Mesenchymal stem cell (in vitro differentiated cells and primary cell): Measurements from ENCODE around the gene LRIG1.
A peak's percentile ranks its signal among the peaks of the same experiment; 100 is the strongest.

Experiments
- DNase-seq: peaks from one replicate; pipeline ENCODE4 v3.0.0-alpha.2; 2013
- H2AFZ ChIP-seq: one replicate; pipeline ENCODE4 v1.6.1; 2013; ENCODE audit warnings: low read depth, mild to moderate bottlenecking, control low read depth, inconsistent platforms, low read length, moderate library complexity
- H2AK5ac ChIP-seq: 2 replicates; pipeline ENCODE4 v1.6.1; 2013; ENCODE audit warnings: low read length, moderate library complexity, mild to moderate bottlenecking, inconsistent platforms; ENCODE audit not compliant: severe bottlenecking
- H2BK120ac ChIP-seq: one replicate; pipeline ENCODE4 v1.6.1; 2013; ENCODE audit warnings: low read depth, mild to moderate bottlenecking, inconsistent platforms, low read length, moderate library complexity
- H2BK12ac ChIP-seq, 2 experiments: one replicate each; pipeline ENCODE4 v1.6.1; 2013; ENCODE audit warnings: inconsistent platforms in 2 of 2, low read length in 2 of 2, mild to moderate bottlenecking in 2 of 2, moderate library complexity in 2 of 2, control low read depth in 1 of 2
- H2BK15ac ChIP-seq: one replicate; pipeline ENCODE4 v1.6.1; 2013; ENCODE audit warnings: mild to moderate bottlenecking, low read depth, inconsistent platforms; ENCODE audit not compliant: poor library complexity, severe bottlenecking
- H2BK5ac ChIP-seq: 2 replicates; pipeline ENCODE4 v1.6.1; 2013; ENCODE audit warnings: low read depth, mild to moderate bottlenecking, low read length, control low read depth, inconsistent platforms; ENCODE audit not compliant: poor library complexity, severe bottlenecking
- H3K14ac ChIP-seq, 2 experiments: one replicate each; pipeline ENCODE4 v1.6.1; 2013; ENCODE audit warnings: inconsistent platforms in 2 of 2, low read length in 2 of 2, control low read depth in 1 of 2, mild to moderate bottlenecking in 1 of 2, moderate library complexity in 1 of 2
- H3K18ac ChIP-seq, 2 experiments: one replicate each; pipeline ENCODE4 v1.6.1; 2013; ENCODE audit warnings: inconsistent platforms in 2 of 2, low read length in 2 of 2, control low read depth in 1 of 2, low read depth in 1 of 2, mild to moderate bottlenecking in 1 of 2
- H3K23ac ChIP-seq, 2 experiments: one replicate each; pipeline ENCODE4 v1.6.1; 2013; ENCODE audit warnings: inconsistent platforms in 2 of 2, low read length in 2 of 2, mild to moderate bottlenecking in 2 of 2, moderate library complexity in 2 of 2, control low read depth in 1 of 2
- H3K27ac ChIP-seq: 2 replicates; pipeline ENCODE4 v1.5.1; 2013; ENCODE audit warnings: mild to moderate bottlenecking, moderate library complexity, low read length, control low read depth, inconsistent platforms; ENCODE audit not compliant: poor library complexity, severe bottlenecking
- H3K27me3 ChIP-seq, 2 experiments: 2 replicates each; pipeline versions ENCODE4 v1.6.1 to v1.7.0; 2013; ENCODE audit warnings: low read length in 2 of 2, mild to moderate bottlenecking in 2 of 2, moderate library complexity in 2 of 2, control low read depth in 1 of 2, inconsistent platforms in 1 of 2; ENCODE audit not compliant: control insufficient read depth in 1 of 2, insufficient read depth in 1 of 2
- H3K36me3 ChIP-seq, 2 experiments: 2 replicates each; pipeline versions ENCODE4 v1.6.1 to v1.7.0; 2013; ENCODE audit warnings: low read length in 2 of 2, control low read depth in 1 of 2, inconsistent platforms in 1 of 2, low read depth in 1 of 2, mild to moderate bottlenecking in 1 of 2; ENCODE audit not compliant: insufficient read depth in 2 of 2, control insufficient read depth in 1 of 2
- H3K4ac ChIP-seq, 2 experiments: one replicate each; pipeline ENCODE4 v1.6.1; 2013; ENCODE audit warnings: inconsistent platforms in 2 of 2, low read length in 2 of 2, mild to moderate bottlenecking in 2 of 2, moderate library complexity in 2 of 2, control low read depth in 1 of 2, low read depth in 1 of 2
- H3K4me1 ChIP-seq: 2 replicates; pipeline ENCODE4 v1.6.1; 2013; ENCODE audit warnings: low read depth, low read length, control low read depth; ENCODE audit not compliant: control insufficient read depth, insufficient read depth
- H3K4me2 ChIP-seq: 2 replicates; pipeline ENCODE4 v1.6.1; 2013; ENCODE audit warnings: low read length, mild to moderate bottlenecking, inconsistent platforms; ENCODE audit not compliant: poor library complexity, severe bottlenecking
- H3K4me3 ChIP-seq, 2 experiments: 2 replicates each; pipeline versions ENCODE4 v1.5.1 to v1.7.0; 2013; ENCODE audit warnings: low read length in 2 of 2, mild to moderate bottlenecking in 2 of 2, control low read depth in 1 of 2, low read depth in 1 of 2; ENCODE audit not compliant: insufficient read depth in 1 of 2
- H3K79me1 ChIP-seq: replicated peaks from 2 replicates; pipeline ENCODE4 v1.6.1; 2013; ENCODE audit warnings: mild to moderate bottlenecking, control low read depth, low read length, inconsistent platforms; ENCODE audit not compliant: poor library complexity, severe bottlenecking
- H3K9ac ChIP-seq: 2 replicates; pipeline ENCODE4 v1.7.0; 2013; ENCODE audit warnings: mild to moderate bottlenecking, low read length, moderate library complexity
- H3K9me3 ChIP-seq: 2 replicates; pipeline ENCODE4 v1.7.0; 2013; ENCODE audit warnings: mild to moderate bottlenecking, low read length; ENCODE audit not compliant: control insufficient read depth
- H4K8ac ChIP-seq: one replicate; pipeline ENCODE4 v1.6.1; 2013; ENCODE audit warnings: inconsistent platforms, mild to moderate bottlenecking, low read length, moderate library complexity
- H4K91ac ChIP-seq: one replicate; pipeline ENCODE4 v1.6.1; 2013; ENCODE audit warnings: mild to moderate bottlenecking, low read length, inconsistent platforms
- WGBS: methylation state at CpG from one replicate; pipeline ENCODE4 v1.1.7; 2013; ENCODE audit warnings: mixed read lengths; 5-methylcytosine and 5-hydroxymethylcytosine counted together

The LRIG1 gene

GRCh38 chr3:66430876-66431275 lies 69.9 kb downstream of the LRIG1 start:
- H3K36me3 ChIP-seq = peaks cover 0 to 15% of the 10 kb centered on the region in 2 experiments
- H3K18ac ChIP-seq = peak overlapping the region in 1 of 2 experiments; percentile 25
- H3K27me3 ChIP-seq = no peaks in the 10 kb centered on the region
- H3K14ac ChIP-seq = no peak overlapping the region
- peak overlapping the region; percentile 45 for H2AK5ac ChIP-seq
- no peak overlapping the region for H3K4me2 ChIP-seq
- no peaks in the 10 kb centered on the region for H3K9me3 ChIP-seq
- no peak overlapping the region for H3K4ac ChIP-seq
- H3K4me3 ChIP-seq = no peak overlapping the region
- H2AFZ ChIP-seq = no peak overlapping the region
- no peak overlapping the region for H2BK120ac ChIP-seq
- H3K4me1 ChIP-seq = peaks cover 33% of the 10 kb centered on the region
- no peak overlapping the region for H4K91ac ChIP-seq
- H3K9ac ChIP-seq = no peak overlapping the region
- WGBS = 98% methylated on average over 8 of the region's 8 CpGs
- H3K23ac ChIP-seq = no peak overlapping the region
- DNase-seq = no peak
- peaks cover 19% of the 10 kb centered on the region for H3K79me1 ChIP-seq
- H2BK15ac ChIP-seq = no peak overlapping the region
- H3K27ac ChIP-seq = peak overlapping the region; percentile 28
- no peak overlapping the region for H4K8ac ChIP-seq
- H2BK12ac ChIP-seq = peak overlapping the region in 1 of 2 experiments; percentile 49
- no peak overlapping the region for H2BK5ac ChIP-seq

DNA sequence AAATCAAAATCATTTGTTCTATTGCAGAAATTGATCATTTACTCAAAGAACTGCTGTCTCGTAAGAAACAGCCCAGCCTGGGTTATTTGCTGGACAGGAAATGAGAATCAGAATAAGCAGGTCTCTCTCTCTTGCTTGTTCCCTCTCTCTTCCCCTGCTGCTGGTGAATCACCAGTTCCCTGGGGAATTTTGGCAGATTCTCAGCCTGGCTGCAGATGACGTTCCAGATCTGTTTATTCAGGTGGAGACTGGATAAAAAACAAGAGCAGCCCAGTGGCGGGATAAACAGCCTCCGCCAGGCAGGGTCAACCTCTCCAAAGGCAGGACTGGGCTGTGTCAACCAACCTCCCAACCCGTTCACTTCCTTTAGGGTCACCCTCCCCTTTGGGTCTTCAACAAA lies 72.1 kb downstream of the LRIG1 start:
- Histone ChIP-seq H3K18ac (no peak overlapping the region), H3K4ac (no peak overlapping the region), H2AK5ac (peak overlapping the region; percentile 24), H3K9ac (peak overlapping the region; percentile 58), H2BK12ac (no peak overlapping the region), H3K23ac (no peak overlapping the region), H3K14ac (no peak overlapping the region), H3K4me3 (peak overlapping the region in 1 of 2 experiments; percentile 20), H4K91ac (no peak overlapping the region), H2BK120ac (no peak overlapping the region), H3K27me3 (no peaks in the 10 kb centered on the region), H3K27ac (peak overlapping the region; percentile 91), H2BK15ac (no peak overlapping the region), H4K8ac (peak overlapping the region; percentile 5), H3K4me2 (no peak overlapping the region), H3K9me3 (no peaks in the 10 kb centered on the region), H2BK5ac (peak overlapping the region; percentile 1), H3K36me3 (peaks cover 0 to 15% of the 10 kb centered on the region in 2 experiments), H3K79me1 (peaks cover 16% of the 10 kb centered on the region), H2AFZ (no peak overlapping the region), H3K4me1 (peaks cover 44% of the 10 kb centered on the region)
- WGBS = under 1% methylated on average over 5 of the region's 5 CpGs
- peak; percentile 96 for DNase-seq

- WGBS = 84% methylated on average over 4 of the region's 5 CpGs
- peak overlapping the region; percentile 58 for H3K9ac ChIP-seq
- H4K8ac ChIP-seq = no peak overlapping the region
- no peak overlapping the region for H3K14ac ChIP-seq
- no peak overlapping the region for H2BK5ac ChIP-seq
- H3K23ac ChIP-seq = no peak overlapping the region
- H2BK120ac ChIP-seq = no peak overlapping the region
- H3K79me1 ChIP-seq = peaks cover 13% of the 10 kb centered on the region
- H2AFZ ChIP-seq = no peak overlapping the region
- no peaks in the 10 kb centered on the region for H3K27me3 ChIP-seq
- H3K4me3 ChIP-seq = no peak overlapping the region
- H3K18ac ChIP-seq = peak overlapping the region in 1 of 2 experiments; percentile 54
- no peak overlapping the region for H4K91ac ChIP-seq
- H2BK15ac ChIP-seq = no peak overlapping the region
- no peaks in the 10 kb centered on the region for H3K9me3 ChIP-seq
- H2AK5ac ChIP-seq = peak overlapping the region; percentile 51
- H3K4ac ChIP-seq = no peak overlapping the region
- H3K4me1 ChIP-seq = peaks cover 40% of the 10 kb centered on the region
- DNase-seq = no peak
- peaks cover 0 to 15% of the 10 kb centered on the region in 2 experiments for H3K36me3 ChIP-seq
- H3K4me2 ChIP-seq = peak overlapping the region; percentile 16
- H3K27ac ChIP-seq = peak overlapping the region; percentile 91
- H2BK12ac ChIP-seq = no peak overlapping the region
These were observed 72.8 kb downstream of the LRIG1 start for GRCh38 chr3:66427951-66428474.

DNA sequence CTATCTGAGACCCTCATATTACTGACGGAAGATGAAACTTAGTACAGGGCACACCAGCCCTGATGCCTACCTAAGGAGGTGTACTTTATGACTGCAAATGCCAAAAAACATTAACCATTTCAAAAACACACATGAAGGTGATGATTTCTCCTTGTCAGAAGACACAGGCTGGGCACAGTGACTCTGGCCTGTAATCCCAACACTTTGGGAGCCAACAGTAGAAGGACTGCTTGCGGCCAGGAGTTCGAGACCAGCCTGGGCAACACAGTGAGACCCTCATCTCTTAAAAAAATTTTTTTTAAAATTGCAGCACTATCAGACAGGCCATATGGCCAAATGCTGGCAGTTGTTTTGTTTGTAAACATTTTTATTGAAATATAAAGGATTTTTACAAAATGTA lies 73.5 kb downstream of the LRIG1 start:
- Histone ChIP-seq H2BK5ac (no peak overlapping the region), H3K9me3 (no peaks in the 10 kb centered on the region), H2BK15ac (no peak overlapping the region), H3K23ac (no peak overlapping the region), H3K27ac (peak overlapping the region; percentile 91), H3K18ac (no peak overlapping the region), H2BK120ac (no peak overlapping the region), H2AFZ (no peak overlapping the region), H3K4ac (no peak overlapping the region), H3K14ac (no peak overlapping the region), H3K4me2 (no peak overlapping the region), H2AK5ac (peak overlapping the region; percentile 79), H4K91ac (no peak overlapping the region), H3K4me1 (peaks cover 34% of the 10 kb centered on the region), H3K27me3 (no peaks in the 10 kb centered on the region), H2BK12ac (peak overlapping the region in 1 of 2 experiments; percentile 21), H3K36me3 (peaks cover 0 to 15% of the 10 kb centered on the region in 2 experiments), H4K8ac (no peak overlapping the region), H3K9ac (no peak overlapping the region), H3K4me3 (no peak overlapping the region), H3K79me1 (peaks cover 13% of the 10 kb centered on the region)
- WGBS = 100% methylated on average over 1 of the region's 3 CpGs
- DNase-seq = no peak
